GM12878 (cell line): ENCODE data around the gene MAP4K4. TPM values are rescaled to one million over a fixed set of nuclear protein-coding genes. Genes with fewer than 3 reads are reported as not detected.

Experiments
- ATAC-seq: fragments of 200-7000 bp; cut with Tn5 transposase; 3 replicates; pipeline ENCODE4 v1.9.1; 2020; ENCODE audit warnings: mild to moderate bottlenecking, moderate library complexity
- BruUV-seq: library from RNA; stranded (reverse); fragments of 400-500 nt; replicated peaks from 2 replicates; lab custom pipeline; 2021; lab: Mats Ljungman, UMichigan
- CTCF ChIA-PET: fragments of 300-600 bp; sonication (Branson Sonifier 250); formaldehyde crosslinking; extraction: SDS; loops from one replicate; lab custom pipeline; 2021; ENCODE audit warnings: inconsistent platforms; lab: Yijun Ruan, JAX
- POLR2A ChIA-PET: fragments of 350-600 bp; formaldehyde crosslinking; extraction: SDS; loops from one replicate; lab custom pipeline; 2021; ENCODE audit warnings: inconsistent platforms; lab: Charles Lee
- RAD21 ChIA-PET: fragments of 300-600 bp; sonication (Branson Sonifier 250); formaldehyde crosslinking; loops from one replicate; lab custom pipeline; 2023; ENCODE audit warnings: antibody characterized with exemption; ENCODE audit not compliant: unreplicated experiment; lab: Charles Lee
- SMC1A ChIA-PET: fragments of 300-600 bp; sonication (Branson Sonifier 250); formaldehyde crosslinking; loops from one replicate; lab custom pipeline; 2023; ENCODE audit not compliant: unreplicated experiment, uncharacterized antibody; lab: Charles Lee
- DNase-seq: peaks from one replicate; pipeline ENCODE4 v3.0.0-alpha.2; 2011; ENCODE audit warnings: low read depth, low spot score
- FAIRE-seq: peaks from 3 replicates; lab custom pipeline; 2011; peaks lifted over from hg19 to GRCh38; lab: Jason Lieb, UNC
- H2AFZ ChIP-seq: 2 replicates; pipeline ENCODE4 v1.6.0; 2011; ENCODE audit warnings: low read depth, low read length, control low read depth; ENCODE audit not compliant: control insufficient read depth
- H3K27ac ChIP-seq: 2 replicates; pipeline ENCODE4 v1.5.1; 2011; ENCODE audit warnings: control low read depth; ENCODE audit not compliant: control insufficient read depth, insufficient read depth
- H3K27me3 ChIP-seq, 2 experiments: replicated peaks in 1 of 2; 2 replicates each; pipeline versions ENCODE4 v1.6.0 to v1.6.1; 2011; ENCODE audit warnings: low read length in 1 of 2; ENCODE audit not compliant: control insufficient read depth in 2 of 2, insufficient read depth in 2 of 2
- H3K36me3 ChIP-seq, 2 experiments: 2 replicates each; pipeline ENCODE4 v1.5.1; 2011; ENCODE audit warnings: low read length in 1 of 2; ENCODE audit not compliant: control insufficient read depth in 2 of 2, insufficient read depth in 2 of 2
- H3K4me1 ChIP-seq: 2 replicates; pipeline ENCODE4 v1.6.1; 2011; ENCODE audit warnings: mild to moderate bottlenecking, low read length, moderate library complexity, mixed read lengths; ENCODE audit not compliant: control insufficient read depth, insufficient read depth
- H3K4me2 ChIP-seq: 2 replicates; pipeline ENCODE4 v1.6.0; 2011; ENCODE audit warnings: control low read depth; ENCODE audit not compliant: control insufficient read depth, insufficient read depth
- H3K4me3 ChIP-seq: fragments of 200-600 bp; sonication (generic); 2 replicates; pipeline ENCODE4 v1.5.1; 2016
- H3K79me2 ChIP-seq: 2 replicates; pipeline ENCODE4 v1.6.0; 2011; ENCODE audit warnings: low read length; ENCODE audit not compliant: control insufficient read depth, insufficient read depth
- H3K9ac ChIP-seq: 2 replicates; pipeline ENCODE4 v1.8.0; 2011; ENCODE audit warnings: low read length, control low read depth, mixed read lengths; ENCODE audit not compliant: control insufficient read depth, insufficient read depth
- H3K9me3 ChIP-seq: replicated peaks from 3 replicates; pipeline ENCODE4 v1.5.1; 2011; ENCODE audit warnings: mild to moderate bottlenecking, low read length; ENCODE audit not compliant: control insufficient read depth, insufficient read depth
- H4K20me1 ChIP-seq: 2 replicates; pipeline ENCODE4 v1.6.0; 2011; ENCODE audit not compliant: control insufficient read depth, insufficient read depth
- ASH2L ChIP-seq: fragments of 300-600, 200-600 bp; sonication (generic); IDR thresholded peaks from 2 replicates; pipeline ENCODE4 v1.6.1; 2017; ENCODE audit warnings: low read depth, mild to moderate bottlenecking, borderline replicate concordance
- HDGF ChIP-seq: fragments of 450-650 bp; IDR thresholded peaks from 2 replicates; pipeline ENCODE4 v1.6.1; 2016; ENCODE audit warnings: antibody characterized with exemption
- KLF5 ChIP-seq: fragments of 450-650 bp; IDR thresholded peaks from 2 replicates; pipeline ENCODE4 v1.6.1; 2014; ENCODE audit warnings: mild to moderate bottlenecking; ENCODE audit not compliant: partially characterized antibody
- MTA2 ChIP-seq: fragments of 450-650 bp; IDR thresholded peaks from 2 replicates; pipeline ENCODE4 v1.6.1; 2016; ENCODE audit warnings: low read depth, mild to moderate bottlenecking, moderate library complexity
- MYB ChIP-seq: fragments of 150-350 bp; IDR thresholded peaks from 2 replicates; pipeline ENCODE4 v1.6.1; 2014; ENCODE audit warnings: mild to moderate bottlenecking, low read depth, low read length, borderline replicate concordance
- NR2F1 ChIP-seq: fragments of 450-650 bp; conservative IDR thresholded peaks from 2 replicates; pipeline ENCODE4 v1.6.1; 2017; ENCODE audit warnings: mild to moderate bottlenecking
- NRF1 ChIP-seq: conservative IDR thresholded peaks from 2 replicates; pipeline ENCODE4 v1.6.1; 2011; ENCODE audit warnings: mild to moderate bottlenecking, low read depth, low read length, improper control_type of control experiment
- PAX5 ChIP-seq: IDR thresholded peaks from 2 replicates; pipeline ENCODE4 v1.6.1; 2011; ENCODE audit warnings: low read depth, low read length, borderline replicate concordance
- RCOR1 ChIP-seq: conservative IDR thresholded peaks from 2 replicates; pipeline ENCODE4 v1.6.1; 2012; ENCODE audit warnings: low read depth, low read length, improper control_type of control experiment
- TARDBP ChIP-seq: IDR thresholded peaks from 2 replicates; pipeline ENCODE4 v1.6.1; 2016; ENCODE audit warnings: borderline replicate concordance
- YBX1 ChIP-seq: fragments of 450-650 bp; IDR thresholded peaks from 2 replicates; pipeline ENCODE4 v1.6.1; 2016; ENCODE audit warnings: antibody characterized with exemption
- ZNF384 ChIP-seq: IDR thresholded peaks from 2 replicates; pipeline ENCODE4 v1.6.1; 2012; ENCODE audit warnings: low read depth, mild to moderate bottlenecking, low read length, improper control_type of control experiment, borderline replicate concordance
- WGBS: methylation state at CpG from one replicate; pipeline ENCODE4 v1.1.6; 2016; ENCODE audit warnings: low lambda C conversion rate; ENCODE audit not compliant: insufficient replicate concordance, insufficient coverage; ENCODE audit errors: missing lambda C conversion rate; 5-methylcytosine and 5-hydroxymethylcytosine counted together
- in situ Hi-C: fragments of 300-500 bp; cut with MboI; formaldehyde crosslinking; loops from 9 replicates; pipeline ENCODE4 v1.14.3; 2018; ENCODE audit warnings: mixed read lengths
- intact Hi-C: fragments of 100-400 bp; cut with micrococcal nuclease; formaldehyde crosslinking; loops from one replicate; pipeline ENCODE4 v1.14.2; 2022; ENCODE audit not compliant: unreplicated experiment
- polyA plus RNA-seq, 11 experiments: library from polyadenylated mRNA; depleted of rRNA in 4 of 11; unstranded in 6 of 11; stranded (reverse) in 5 of 11; fragments of >200 nt; fragmentation: Nextera tagmentation in 4 of 11; fragmentation: Illumina TruSeq in 1 of 11; extraction: Ambion mirVana in 4 of 11; extraction: Trizol in 1 of 11; gene quantifications; 1 replicate in 1 of 11; 2 replicates in 10 of 11; pipeline versions ENCODE4 v1.2.1 to v1.2.3, GENCODE V29; 2011 to 2016; ENCODE audit warnings: inconsistent platforms in 2 of 11, missing spikeins in 2 of 11, low read depth in 1 of 11
- total RNA-seq, 4 experiments: library from RNA; depleted of rRNA in 3 of 4; stranded (reverse); fragments of >200 nt in 3 of 4; fragmentation: Illumina TruSeq in 1 of 4; extraction: Trizol in 1 of 4; gene quantifications; 2 replicates each; pipeline versions ENCODE4 v1.2.1 to v1.2.3, GENCODE V29; 2013 to 2021

The MAP4K4 gene
- total and polyA plus RNA-seq, 10 of the 15 experiments (the other 5 are each of a cell fraction or from before 2014, with no cell fraction given): 1.9 to 50.4 (median 9.7) TPM

DNA sequence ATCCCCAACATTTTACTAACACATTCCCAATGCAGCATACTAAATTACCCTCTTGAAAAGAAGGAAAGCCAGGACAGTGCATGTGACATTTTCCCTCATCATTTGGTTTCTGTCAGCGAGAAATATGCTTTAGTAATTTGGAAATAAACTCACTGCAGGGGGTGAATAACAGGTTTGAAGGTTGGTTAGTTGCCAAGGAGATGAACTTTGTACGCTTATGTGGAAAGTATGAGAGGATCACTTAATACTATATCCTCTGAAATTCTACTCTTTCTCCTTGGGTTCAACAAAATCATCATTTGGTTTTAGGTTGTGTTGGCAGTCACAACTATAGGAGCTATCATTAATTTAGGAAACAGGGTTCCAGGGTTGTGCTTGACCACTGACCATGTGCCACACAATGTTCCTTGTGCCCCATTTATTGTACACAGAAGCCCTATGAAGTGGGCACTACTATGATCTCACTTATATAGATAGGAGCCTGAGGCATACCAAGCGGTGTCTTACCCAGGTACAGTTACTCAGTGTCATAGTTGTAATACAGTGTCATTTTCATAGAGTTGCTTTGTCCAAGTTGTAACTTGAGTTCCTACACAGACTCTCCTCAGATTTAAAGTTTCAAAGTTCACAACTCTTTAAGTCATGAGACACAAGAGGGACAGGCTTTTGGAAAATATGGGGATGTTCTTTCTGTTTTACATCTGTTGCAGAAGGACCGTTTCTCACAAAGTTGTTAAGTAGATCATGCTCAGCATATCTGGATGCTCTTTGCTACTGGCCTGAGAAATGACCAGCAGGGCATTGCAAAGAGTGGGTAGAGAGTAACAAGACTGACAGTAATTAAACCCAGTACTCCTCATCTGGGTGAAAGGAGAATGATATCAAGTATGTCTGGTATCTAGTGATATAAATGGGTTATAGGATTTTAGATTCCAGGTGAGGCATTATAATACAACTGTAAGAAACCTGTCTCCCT lies 91.8 kb downstream of the MAP4K4 start:
- Histone ChIP-seq H2AFZ (no peak overlapping the region), H3K4me3 (no peak overlapping the region), H3K79me2 (no peaks in the 10 kb centered on the region), H3K4me1 (no peaks in the 10 kb centered on the region), H3K9me3 (no peaks in the 10 kb centered on the region), H3K27me3 (no peaks in the 10 kb centered on the region), H3K9ac (no peak overlapping the region), H4K20me1 (no peaks in the 10 kb centered on the region), H3K27ac (no peak overlapping the region), H3K36me3 (no peaks in the 10 kb centered on the region), H3K4me2 (no peak overlapping the region)
- 39% methylated on average over 4 of the region's 4 CpGs for WGBS
- ATAC-seq (peak; percentile 56), FAIRE-seq (no peak), DNase-seq (no peak)
- CTCF ChIA-PET: interaction anchor here (1.0 kb wide), 1 partner anchor 18 kb away, joined by 3 read pairs; no protein-coding TSS in a partner anchor
- POLR2A ChIA-PET: interaction anchor here (0.6 kb wide), 1 partner anchor 35 kb away, joined by 3 read pairs; no protein-coding TSS in a partner anchor
- SMC1A ChIA-PET: interaction anchor here (1.3 kb wide), 1 partner anchor 13 kb away, joined by 3 read pairs; no protein-coding TSS in a partner anchor
- BruUV-seq: no TSS peak
- TF ChIP-seq ASH2L (no peak), NRF1 (no peak), HDGF (no peak), ZNF384 (no peak), KLF5 (no peak), MYB (no peak), RCOR1 (no peak), TARDBP (no peak), NR2F1 (no peak), PAX5 (no peak), MTA2 (no peak), YBX1 (no peak)
- in situ Hi-C loops (no loop called here), intact Hi-C loops (no loop called here)
- RAD21 ChIA-PET: interaction anchor here (1.2 kb wide), 1 partner anchor 10 kb away, joined by 3 read pairs; no protein-coding TSS in a partner anchor
